GM12878 (cell line): ENCODE data around the gene IRS1. TPM values are rescaled to one million over a fixed set of nuclear protein-coding genes. Genes with fewer than 3 reads are reported as not detected.

Source experiments
- ATAC-seq: fragments of 200-7000 bp; cut with Tn5 transposase; 3 replicates; pipeline ENCODE4 v1.9.1; 2020; ENCODE audit warnings: mild to moderate bottlenecking, moderate library complexity
- BruUV-seq: library from RNA; stranded (reverse); fragments of 400-500 nt; replicated peaks from 2 replicates; lab custom pipeline; 2021; lab: Mats Ljungman, UMichigan
- CTCF ChIA-PET: fragments of 300-600 bp; sonication (Branson Sonifier 250); formaldehyde crosslinking; extraction: SDS; loops from one replicate; lab custom pipeline; 2021; ENCODE audit warnings: inconsistent platforms; lab: Yijun Ruan, JAX
- POLR2A ChIA-PET: fragments of 350-600 bp; formaldehyde crosslinking; extraction: SDS; loops from one replicate; lab custom pipeline; 2021; ENCODE audit warnings: inconsistent platforms; lab: Charles Lee
- RAD21 ChIA-PET: fragments of 300-600 bp; sonication (Branson Sonifier 250); formaldehyde crosslinking; loops from one replicate; lab custom pipeline; 2023; ENCODE audit warnings: antibody characterized with exemption; ENCODE audit not compliant: unreplicated experiment; lab: Charles Lee
- SMC1A ChIA-PET: fragments of 300-600 bp; sonication (Branson Sonifier 250); formaldehyde crosslinking; loops from one replicate; lab custom pipeline; 2023; ENCODE audit not compliant: unreplicated experiment, uncharacterized antibody; lab: Charles Lee
- DNase-seq: peaks from one replicate; pipeline ENCODE4 v3.0.0-alpha.2; 2011; ENCODE audit warnings: low read depth, low spot score
- FAIRE-seq: peaks from 3 replicates; lab custom pipeline; 2011; peaks lifted over from hg19 to GRCh38; lab: Jason Lieb, UNC
- H2AFZ ChIP-seq: 2 replicates; pipeline ENCODE4 v1.6.0; 2011; ENCODE audit warnings: low read depth, low read length, control low read depth; ENCODE audit not compliant: control insufficient read depth
- H3K27ac ChIP-seq: 2 replicates; pipeline ENCODE4 v1.5.1; 2011; ENCODE audit warnings: control low read depth; ENCODE audit not compliant: control insufficient read depth, insufficient read depth
- H3K27me3 ChIP-seq, 2 experiments: replicated peaks in 1 of 2; 2 replicates each; pipeline versions ENCODE4 v1.6.0 to v1.6.1; 2011; ENCODE audit warnings: low read length in 1 of 2; ENCODE audit not compliant: control insufficient read depth in 2 of 2, insufficient read depth in 2 of 2
- H3K36me3 ChIP-seq, 2 experiments: 2 replicates each; pipeline ENCODE4 v1.5.1; 2011; ENCODE audit warnings: low read length in 1 of 2; ENCODE audit not compliant: control insufficient read depth in 2 of 2, insufficient read depth in 2 of 2
- H3K4me1 ChIP-seq: 2 replicates; pipeline ENCODE4 v1.6.1; 2011; ENCODE audit warnings: mild to moderate bottlenecking, low read length, moderate library complexity, mixed read lengths; ENCODE audit not compliant: control insufficient read depth, insufficient read depth
- H3K4me2 ChIP-seq: 2 replicates; pipeline ENCODE4 v1.6.0; 2011; ENCODE audit warnings: control low read depth; ENCODE audit not compliant: control insufficient read depth, insufficient read depth
- H3K4me3 ChIP-seq: fragments of 200-600 bp; sonication (generic); 2 replicates; pipeline ENCODE4 v1.5.1; 2016
- H3K79me2 ChIP-seq: 2 replicates; pipeline ENCODE4 v1.6.0; 2011; ENCODE audit warnings: low read length; ENCODE audit not compliant: control insufficient read depth, insufficient read depth
- H3K9ac ChIP-seq: 2 replicates; pipeline ENCODE4 v1.8.0; 2011; ENCODE audit warnings: low read length, control low read depth, mixed read lengths; ENCODE audit not compliant: control insufficient read depth, insufficient read depth
- H3K9me3 ChIP-seq: replicated peaks from 3 replicates; pipeline ENCODE4 v1.5.1; 2011; ENCODE audit warnings: mild to moderate bottlenecking, low read length; ENCODE audit not compliant: control insufficient read depth, insufficient read depth
- H4K20me1 ChIP-seq: 2 replicates; pipeline ENCODE4 v1.6.0; 2011; ENCODE audit not compliant: control insufficient read depth, insufficient read depth
- CBX3 ChIP-seq: fragments of 200-600 bp; sonication (generic); IDR thresholded peaks from 2 replicates; pipeline ENCODE4 v1.6.1; 2016; ENCODE audit warnings: low read depth, borderline replicate concordance
- CEBPB ChIP-seq, 2 experiments: fragments of 150-350 bp in 1 of 2; IDR thresholded peaks; 2 replicates each; pipeline ENCODE4 v1.6.1; 2012 to 2014; ENCODE audit warnings: low read depth in 2 of 2, low read length in 2 of 2, borderline replicate concordance in 1 of 2, inconsistent platforms in 1 of 2
- FOS ChIP-seq: IDR thresholded peaks from 3 replicates; pipeline ENCODE4 v1.6.1; 2011; ENCODE audit warnings: borderline replicate concordance; ENCODE audit not compliant: insufficient read length; ENCODE audit errors: extremely low read depth
- IKZF1 ChIP-seq: fragments of 450-650 bp; conservative IDR thresholded peaks from 2 replicates; pipeline ENCODE4 v1.6.1; 2017; ENCODE audit warnings: antibody characterized with exemption, mild to moderate bottlenecking
- LARP7 ChIP-seq: fragments of 450-650 bp; IDR thresholded peaks from 2 replicates; pipeline ENCODE4 v1.6.1; 2017; ENCODE audit warnings: mild to moderate bottlenecking
- MEF2A ChIP-seq: IDR thresholded peaks from 2 replicates; pipeline ENCODE4 v1.6.1; 2011; ENCODE audit warnings: low read depth, mild to moderate bottlenecking, low read length, moderate library complexity; ENCODE audit not compliant: insufficient read depth
- MXI1 ChIP-seq: fragments of 150-350 bp; IDR thresholded peaks from 2 replicates; pipeline ENCODE4 v1.6.1; 2011; ENCODE audit warnings: low read depth, mild to moderate bottlenecking, inconsistent platforms, low read length, improper control_type of control experiment
- MYB ChIP-seq: fragments of 150-350 bp; IDR thresholded peaks from 2 replicates; pipeline ENCODE4 v1.6.1; 2014; ENCODE audit warnings: mild to moderate bottlenecking, low read depth, low read length, borderline replicate concordance
- RUNX3 ChIP-seq: IDR thresholded peaks from 2 replicates; pipeline ENCODE4 v1.6.1; 2012; ENCODE audit warnings: low read length, inconsistent platforms
- SPI1 ChIP-seq: IDR thresholded peaks from 2 replicates; pipeline ENCODE4 v1.6.1; 2011; ENCODE audit warnings: low read depth, mild to moderate bottlenecking, low read length, moderate library complexity, borderline replicate concordance; ENCODE audit not compliant: insufficient read depth
- USF1 ChIP-seq: IDR thresholded peaks from 2 replicates; pipeline ENCODE4 v1.6.1; 2011; ENCODE audit warnings: borderline replicate concordance, low read depth, mild to moderate bottlenecking, moderate library complexity, mixed read lengths, low read length; ENCODE audit not compliant: insufficient read depth; ENCODE audit errors: extremely low read length
- ZNF592 ChIP-seq: fragments of 450-650 bp; IDR thresholded peaks from 2 replicates; pipeline ENCODE4 v1.6.1; 2017; ENCODE audit warnings: mild to moderate bottlenecking, moderate library complexity
- ZSCAN29 ChIP-seq: fragments of 450-650 bp; IDR thresholded peaks from 2 replicates; pipeline ENCODE4 v1.6.1; 2017; ENCODE audit warnings: mild to moderate bottlenecking, moderate library complexity
- WGBS: methylation state at CpG from one replicate; pipeline ENCODE4 v1.1.6; 2016; ENCODE audit warnings: low lambda C conversion rate; ENCODE audit not compliant: insufficient replicate concordance, insufficient coverage; ENCODE audit errors: missing lambda C conversion rate; 5-methylcytosine and 5-hydroxymethylcytosine counted together
- in situ Hi-C: fragments of 300-500 bp; cut with MboI; formaldehyde crosslinking; loops from 9 replicates; pipeline ENCODE4 v1.14.3; 2018; ENCODE audit warnings: mixed read lengths
- intact Hi-C: fragments of 100-400 bp; cut with micrococcal nuclease; formaldehyde crosslinking; loops from one replicate; pipeline ENCODE4 v1.14.2; 2022; ENCODE audit not compliant: unreplicated experiment
- polyA plus RNA-seq, 11 experiments: library from polyadenylated mRNA; depleted of rRNA in 4 of 11; unstranded in 6 of 11; stranded (reverse) in 5 of 11; fragments of >200 nt; fragmentation: Nextera tagmentation in 4 of 11; fragmentation: Illumina TruSeq in 1 of 11; extraction: Ambion mirVana in 4 of 11; extraction: Trizol in 1 of 11; gene quantifications; 1 replicate in 1 of 11; 2 replicates in 10 of 11; pipeline versions ENCODE4 v1.2.1 to v1.2.3, GENCODE V29; 2011 to 2016; ENCODE audit warnings: inconsistent platforms in 2 of 11, missing spikeins in 2 of 11, low read depth in 1 of 11
- total RNA-seq, 4 experiments: library from RNA; depleted of rRNA in 3 of 4; stranded (reverse); fragments of >200 nt in 3 of 4; fragmentation: Illumina TruSeq in 1 of 4; extraction: Trizol in 1 of 4; gene quantifications; 2 replicates each; pipeline versions ENCODE4 v1.2.1 to v1.2.3, GENCODE V29; 2013 to 2021
- TF ChIP-seq, protein P1 (sequence below): fragments of 450-650 bp; IDR thresholded peaks from 2 replicates; pipeline ENCODE4 v1.6.1; 2017; ENCODE audit warnings: mild to moderate bottlenecking
- TF ChIP-seq, protein P2 (sequence below), 3 experiments: IDR thresholded peaks in 2 of 3; conservative IDR thresholded peaks in 1 of 3; 2 replicates each; pipeline ENCODE4 v1.5.1; 2011; ENCODE audit warnings: low read depth in 3 of 3, low read length in 3 of 3, mild to moderate bottlenecking in 3 of 3, control low read depth in 2 of 3, moderate library complexity in 2 of 3, inconsistent platforms in 1 of 3, mixed read lengths in 1 of 3; ENCODE audit not compliant: control insufficient read depth in 2 of 3, insufficient read depth in 1 of 3; ENCODE audit errors: extremely low read depth in 1 of 3

IRS1 gene
- total and polyA plus RNA-seq, 10 of the 15 experiments (the other 5 are each of a cell fraction or from before 2014, with no cell fraction given), result 0.03 to 1.7 (median 0.34) TPM

DNA sequence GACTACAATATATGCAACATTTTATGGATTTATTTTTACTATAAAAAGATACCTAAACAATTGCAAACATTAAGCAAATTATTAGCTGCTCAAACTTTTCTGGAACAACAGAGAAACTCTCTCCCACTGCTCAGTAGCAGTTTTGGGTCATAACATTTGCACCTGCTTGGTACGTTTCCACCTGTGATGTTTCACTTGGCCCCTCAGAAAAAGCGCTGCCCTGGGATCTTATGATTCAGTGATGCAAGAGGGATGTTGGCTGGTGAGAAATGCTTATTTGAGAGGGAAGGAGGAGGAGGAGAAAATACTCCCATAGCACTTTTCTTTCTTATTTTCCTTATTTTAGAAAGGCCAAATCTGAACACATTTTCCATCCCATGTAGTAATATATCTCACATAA is 9.2 kb downstream of the IRS1 start:
- WGBS, result 100% methylated on average over 2 of the region's 2 CpGs
- FAIRE-seq (no peak), DNase-seq (no peak), ATAC-seq (no peak)
- RAD21 ChIA-PET, result interaction anchor here (1.0 to 1.5 kb wide), 3 partner anchors 12 to 13 kb away, joined by 3 read pairs; no protein-coding TSS in a partner anchor
- Histone ChIP-seq H2AFZ (no peak overlapping the region), H3K9me3 (no peaks in the 10 kb centered on the region), H3K9ac (no peak overlapping the region), H3K4me3 (no peak overlapping the region), H3K79me2 (no peaks in the 10 kb centered on the region), H3K4me1 (peaks cover 6% of the 10 kb centered on the region), H3K36me3 (no peaks in the 10 kb centered on the region), H3K27ac (no peak overlapping the region), H3K4me2 (no peak overlapping the region), H4K20me1 (no peaks in the 10 kb centered on the region), H3K27me3 (no peaks in the 10 kb centered on the region)
- BruUV-seq, result no TSS peak
- SMC1A ChIA-PET, result interaction anchor here (1.2 to 5.3 kb wide), 2 partner anchors 16 to 19 kb away, joined by 4 to 26 read pairs; no protein-coding TSS in a partner anchor
- CTCF ChIA-PET, result interaction anchor here (0.9 to 4.4 kb wide), 4 partner anchors 9 to 17 kb away, joined by 3 to 16 read pairs (median 4); no protein-coding TSS in a partner anchor
- intact Hi-C loops (no loop called here), in situ Hi-C loops (no loop called here)
- POLR2A ChIA-PET, result interaction anchor here (0.7 to 2.3 kb wide), 2 partner anchors 12 to 17 kb away, joined by 3 to 10 read pairs; no protein-coding TSS in a partner anchor
- TF ChIP-seq LARP7 (no peak), MXI1 (no peak), CEBPB (IDR thresholded peaks at IDR 0.05; ENCODE audit: borderline replicate concordance in 1 of 2, low read depth in 2 of 2, low read length in 2 of 2) (no peak), SPI1 (no peak), IKZF1 (no peak), ZNF592 (no peak), MYB (no peak), ZSCAN29 (no peak), MEF2A (no peak), CBX3 (no peak), USF1 (no peak), RUNX3 (no peak), FOS (no peak)
- TF ChIP-seq, protein P1, sequence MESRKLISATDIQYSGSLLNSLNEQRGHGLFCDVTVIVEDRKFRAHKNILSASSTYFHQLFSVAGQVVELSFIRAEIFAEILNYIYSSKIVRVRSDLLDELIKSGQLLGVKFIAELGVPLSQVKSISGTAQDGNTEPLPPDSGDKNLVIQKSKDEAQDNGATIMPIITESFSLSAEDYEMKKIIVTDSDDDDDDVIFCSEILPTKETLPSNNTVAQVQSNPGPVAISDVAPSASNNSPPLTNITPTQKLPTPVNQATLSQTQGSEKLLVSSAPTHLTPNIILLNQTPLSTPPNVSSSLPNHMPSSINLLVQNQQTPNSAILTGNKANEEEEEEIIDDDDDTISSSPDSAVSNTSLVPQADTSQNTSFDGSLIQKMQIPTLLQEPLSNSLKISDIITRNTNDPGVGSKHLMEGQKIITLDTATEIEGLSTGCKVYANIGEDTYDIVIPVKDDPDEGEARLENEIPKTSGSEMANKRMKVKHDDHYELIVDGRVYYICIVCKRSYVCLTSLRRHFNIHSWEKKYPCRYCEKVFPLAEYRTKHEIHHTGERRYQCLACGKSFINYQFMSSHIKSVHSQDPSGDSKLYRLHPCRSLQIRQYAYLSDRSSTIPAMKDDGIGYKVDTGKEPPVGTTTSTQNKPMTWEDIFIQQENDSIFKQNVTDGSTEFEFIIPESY, result no peak
- TF ChIP-seq, protein P2, sequence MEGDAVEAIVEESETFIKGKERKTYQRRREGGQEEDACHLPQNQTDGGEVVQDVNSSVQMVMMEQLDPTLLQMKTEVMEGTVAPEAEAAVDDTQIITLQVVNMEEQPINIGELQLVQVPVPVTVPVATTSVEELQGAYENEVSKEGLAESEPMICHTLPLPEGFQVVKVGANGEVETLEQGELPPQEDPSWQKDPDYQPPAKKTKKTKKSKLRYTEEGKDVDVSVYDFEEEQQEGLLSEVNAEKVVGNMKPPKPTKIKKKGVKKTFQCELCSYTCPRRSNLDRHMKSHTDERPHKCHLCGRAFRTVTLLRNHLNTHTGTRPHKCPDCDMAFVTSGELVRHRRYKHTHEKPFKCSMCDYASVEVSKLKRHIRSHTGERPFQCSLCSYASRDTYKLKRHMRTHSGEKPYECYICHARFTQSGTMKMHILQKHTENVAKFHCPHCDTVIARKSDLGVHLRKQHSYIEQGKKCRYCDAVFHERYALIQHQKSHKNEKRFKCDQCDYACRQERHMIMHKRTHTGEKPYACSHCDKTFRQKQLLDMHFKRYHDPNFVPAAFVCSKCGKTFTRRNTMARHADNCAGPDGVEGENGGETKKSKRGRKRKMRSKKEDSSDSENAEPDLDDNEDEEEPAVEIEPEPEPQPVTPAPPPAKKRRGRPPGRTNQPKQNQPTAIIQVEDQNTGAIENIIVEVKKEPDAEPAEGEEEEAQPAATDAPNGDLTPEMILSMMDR (IDR thresholded peaks at IDR 0.05 in 2 of 3, conservative IDR thresholded peaks at IDR 0.05 in 1 of 3; ENCODE audit: control insufficient read depth in 2 of 3, extremely low read depth in 1 of 3, insufficient read depth in 1 of 3, low read depth in 3 of 3, low read length in 3 of 3), result no peak
